Kidney epithelial cell (primary cell): ENCODE data around the gene ZDHHC3. TPM values are rescaled to one million over a fixed set of nuclear protein-coding genes. Genes with fewer than 3 reads are reported as not detected.

Experiments used
- DNase-seq: peaks from one replicate; pipeline ENCODE4 v3.0.0-alpha.2; 2010; ENCODE audit warnings: low read depth
- H3K27me3 ChIP-seq: 2 replicates; pipeline ENCODE4 v1.6.0; 2011; ENCODE audit warnings: low read length; ENCODE audit not compliant: control insufficient read depth, insufficient read depth
- H3K36me3 ChIP-seq: 2 replicates; pipeline ENCODE4 v1.5.1; 2011; ENCODE audit warnings: low read length; ENCODE audit not compliant: control insufficient read depth, insufficient read depth
- H3K4me3 ChIP-seq: 2 replicates; pipeline ENCODE4 v1.5.1; 2011; ENCODE audit warnings: low read depth, mild to moderate bottlenecking, control low read depth, low read length
- CTCF ChIP-seq: IDR thresholded peaks from 2 replicates; pipeline ENCODE4 v1.5.1; 2011; ENCODE audit warnings: mild to moderate bottlenecking, moderate library complexity, low read length, control low read depth, inconsistent platforms; ENCODE audit not compliant: insufficient read depth, poor library complexity, severe bottlenecking
- total RNA-seq: library from RNA; depleted of rRNA; stranded (reverse); fragments of >200 nt; gene quantifications from 2 replicates; pipeline ENCODE4 v1.2.3, GENCODE V29; 2015

ZDHHC3 gene
- total RNA-seq, 1 donor from 2014 or later = 68.3 TPM

DNA sequence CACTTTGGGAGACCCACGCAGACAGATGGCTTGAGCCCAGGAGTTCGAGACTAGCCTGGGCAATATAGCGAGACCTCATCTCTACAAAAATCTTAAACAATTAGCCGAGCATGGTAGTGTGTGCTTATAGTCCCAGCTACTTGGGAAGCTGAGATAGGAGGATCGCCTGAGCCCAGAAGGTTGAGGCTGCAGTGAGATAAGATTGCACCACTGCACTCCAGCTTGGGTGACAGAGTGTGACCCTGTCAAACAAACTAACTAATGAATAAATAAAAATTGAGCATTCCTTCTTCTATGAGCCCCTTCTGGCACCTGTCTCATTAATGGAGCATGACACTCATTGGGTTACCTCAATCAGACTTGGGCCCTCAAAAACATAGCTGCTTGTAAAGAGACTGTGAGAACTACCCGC is 7.5 kb downstream of the ZDHHC3 start:
- TF ChIP-seq CTCF = no peak
- H3K36me3 ChIP-seq = no peaks in the 10 kb centered on the region
- no peak overlapping the region for H3K4me3 ChIP-seq
- no peak for DNase-seq
- no peaks in the 10 kb centered on the region for H3K27me3 ChIP-seq

GRCh38 chr3:44966795-44967278 is 9.1 kb downstream of the ZDHHC3 start:
- H3K36me3 ChIP-seq = no peaks in the 10 kb centered on the region
- H3K4me3 ChIP-seq = no peak overlapping the region
- DNase-seq = no peak
- H3K27me3 ChIP-seq = no peaks in the 10 kb centered on the region
- no peak for TF ChIP-seq CTCF

- Histone ChIP-seq H3K27me3 (no peaks in the 10 kb centered on the region), H3K36me3 (no peaks in the 10 kb centered on the region), H3K4me3 (no peak overlapping the region)
- no peak for TF ChIP-seq CTCF
- no peak for DNase-seq
Measured at GRCh38 chr3:44965165-44965564, 10.8 kb downstream of the ZDHHC3 start.

DNA sequence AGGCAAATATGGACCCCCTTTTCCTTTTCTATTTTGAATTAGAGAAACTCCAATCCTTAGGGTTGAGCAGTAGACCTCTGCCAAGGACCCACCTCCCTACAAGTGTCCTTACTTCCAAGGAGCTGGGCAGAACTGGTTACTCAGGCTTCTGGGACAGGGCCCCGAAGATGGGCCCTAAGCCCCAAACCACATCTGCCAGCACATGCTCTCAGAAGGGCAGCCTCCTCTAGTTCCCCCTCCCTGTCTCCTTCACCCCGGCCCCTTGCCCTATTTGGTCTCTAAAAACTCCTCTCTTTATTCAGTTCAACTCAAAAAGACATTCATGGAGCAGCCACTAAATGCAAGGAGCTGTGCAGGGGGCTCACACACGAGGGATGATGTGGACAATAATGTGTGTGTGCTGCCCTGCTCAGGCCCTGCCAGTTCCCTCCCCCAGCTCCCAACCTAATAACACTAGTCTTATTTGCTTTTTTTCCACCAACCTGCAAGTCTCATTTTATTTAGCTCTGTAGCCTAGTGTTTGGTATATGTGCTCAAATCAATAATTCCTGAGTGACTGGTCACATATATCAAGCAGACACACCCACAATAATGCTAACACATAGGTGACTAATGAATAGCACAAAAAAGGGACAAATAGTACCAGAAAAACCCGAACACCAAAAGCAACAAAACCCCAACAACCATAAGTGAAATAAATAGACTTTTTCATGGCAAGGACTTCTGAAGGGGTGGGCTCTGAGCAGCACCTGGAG is 12.2 kb downstream of the ZDHHC3 start:
- H3K4me3 ChIP-seq = no peak overlapping the region
- no peak for TF ChIP-seq CTCF
- H3K27me3 ChIP-seq = no peaks in the 10 kb centered on the region
- DNase-seq = no peak
- H3K36me3 ChIP-seq = peaks cover 1% of the 10 kb centered on the region

- Histone ChIP-seq H3K27me3 (no peaks in the 10 kb centered on the region), H3K36me3 (peaks cover 3% of the 10 kb centered on the region), H3K4me3 (no peak overlapping the region)
- no peak for TF ChIP-seq CTCF
- no peak for DNase-seq
Measured at GRCh38 chr3:44962621-44963393, 13.2 kb downstream of the ZDHHC3 start.
